ENCODE results near the gene TEX11.

DNA sequence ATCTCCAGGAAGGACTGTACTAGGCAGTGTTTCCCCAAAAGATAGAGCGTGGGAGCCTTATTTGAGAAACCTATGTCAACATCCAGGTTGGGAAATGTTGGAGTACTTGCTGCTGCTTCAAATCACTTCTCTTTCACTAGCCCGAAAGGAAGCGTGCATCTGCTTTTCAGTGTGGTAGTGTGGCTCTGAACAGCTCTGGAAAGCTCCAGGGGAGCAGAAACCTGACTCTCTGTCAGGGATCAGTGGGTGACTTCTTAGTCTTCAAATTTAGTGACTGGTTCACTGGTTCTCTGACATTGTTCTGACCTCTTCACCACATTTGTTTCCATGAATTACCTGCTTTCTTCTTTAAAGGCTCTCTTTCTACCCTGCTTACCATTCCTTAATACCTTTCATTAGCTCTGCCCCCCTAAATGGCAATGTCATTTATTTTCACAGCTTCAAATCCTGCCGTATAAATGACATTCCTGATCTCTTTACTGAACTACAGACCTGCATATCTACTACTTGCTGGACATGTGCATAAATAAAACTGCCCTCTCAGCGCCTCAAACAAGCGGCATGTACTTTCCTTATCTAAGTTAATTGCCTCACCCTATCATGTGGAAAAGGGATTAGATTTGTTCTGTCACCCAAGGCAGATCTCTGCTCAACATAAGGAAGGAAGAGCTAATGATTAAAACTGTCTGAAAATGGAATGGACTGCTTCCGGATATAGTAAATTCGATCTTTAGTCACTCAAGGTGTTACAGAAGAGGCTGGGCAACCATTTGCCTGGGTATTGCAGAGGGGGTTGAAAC lies 426.8 kb downstream of the TEX11 start:
- TF ChIP-seq, protein P1, sequence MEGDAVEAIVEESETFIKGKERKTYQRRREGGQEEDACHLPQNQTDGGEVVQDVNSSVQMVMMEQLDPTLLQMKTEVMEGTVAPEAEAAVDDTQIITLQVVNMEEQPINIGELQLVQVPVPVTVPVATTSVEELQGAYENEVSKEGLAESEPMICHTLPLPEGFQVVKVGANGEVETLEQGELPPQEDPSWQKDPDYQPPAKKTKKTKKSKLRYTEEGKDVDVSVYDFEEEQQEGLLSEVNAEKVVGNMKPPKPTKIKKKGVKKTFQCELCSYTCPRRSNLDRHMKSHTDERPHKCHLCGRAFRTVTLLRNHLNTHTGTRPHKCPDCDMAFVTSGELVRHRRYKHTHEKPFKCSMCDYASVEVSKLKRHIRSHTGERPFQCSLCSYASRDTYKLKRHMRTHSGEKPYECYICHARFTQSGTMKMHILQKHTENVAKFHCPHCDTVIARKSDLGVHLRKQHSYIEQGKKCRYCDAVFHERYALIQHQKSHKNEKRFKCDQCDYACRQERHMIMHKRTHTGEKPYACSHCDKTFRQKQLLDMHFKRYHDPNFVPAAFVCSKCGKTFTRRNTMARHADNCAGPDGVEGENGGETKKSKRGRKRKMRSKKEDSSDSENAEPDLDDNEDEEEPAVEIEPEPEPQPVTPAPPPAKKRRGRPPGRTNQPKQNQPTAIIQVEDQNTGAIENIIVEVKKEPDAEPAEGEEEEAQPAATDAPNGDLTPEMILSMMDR (IDR thresholded peaks at IDR 0.05; ENCODE audit: low read depth, low read length, poor library complexity, severe bottlenecking): no peak
- TF ChIP-seq EZH2phosphoT487 (IDR thresholded peaks at IDR 0.05; ENCODE audit: borderline replicate concordance, low read length): no peak

Measured in DOHH2 (cell line).